ENCODE results near the gene TMEM108.

GRCh38 chr3:133211856-133212255 lies 173.7 kb downstream of the TMEM108 start:
- TF ChIP-seq YY1 (IDR thresholded peaks at IDR 0.05; ENCODE audit: insufficient read depth, insufficient read length) (no peak), ZNF274 (IDR thresholded peaks at IDR 0.05; ENCODE audit: low read depth, low read length) (no peak)

All from NT2/D1 (cell line).